ENCODE data around the gene PRSS16. TPM values are rescaled to one million over a fixed set of nuclear protein-coding genes. Genes with fewer than 3 reads are reported as not detected.

PRSS16 gene
- total RNA-seq, 1 donor from 2014 or later: 0.63 TPM

- Mint-ChIP-seq H3K4me1 (peaks cover 22% of the 10 kb centered on the region), H3K4me3 (peak overlapping the region; percentile 82), H3K9me3 (peaks cover under 1% of the 10 kb centered on the region), H3K36me3 (ENCODE audit: low read depth) (peaks cover 5% of the 10 kb centered on the region), H3K27me3 (ENCODE audit: low read depth) (peaks cover 91% of the 10 kb centered on the region), H3K27ac (ENCODE audit: unreplicated experiment) (no peak overlapping the region)
- no peak for DNase-seq (ENCODE audit: low read depth, low spot score)
- no peak for TF ChIP-seq CTCF (conservative IDR thresholded peaks at IDR 0.05)
Observed at GRCh38 chr6:27238010-27238983, 9.2 kb upstream of the PRSS16 start.

GRCh38 chr6:27239258-27239657, 8.2 kb upstream of the PRSS16 start:
- no peak for DNase-seq (ENCODE audit: low read depth, low spot score)
- peaks cover 5% of the 10 kb centered on the region for H3K36me3 Mint-ChIP-seq (ENCODE audit: low read depth)
- H3K9me3 Mint-ChIP-seq: no peaks in the 10 kb centered on the region
- peak overlapping the region; percentile 82 for H3K4me3 Mint-ChIP-seq
- peaks cover 22% of the 10 kb centered on the region for H3K4me1 Mint-ChIP-seq
- H3K27me3 Mint-ChIP-seq (ENCODE audit: low read depth): peaks cover 91% of the 10 kb centered on the region
- TF ChIP-seq CTCF (conservative IDR thresholded peaks at IDR 0.05): no peak
- H3K27ac Mint-ChIP-seq (ENCODE audit: unreplicated experiment): no peak overlapping the region

DNA sequence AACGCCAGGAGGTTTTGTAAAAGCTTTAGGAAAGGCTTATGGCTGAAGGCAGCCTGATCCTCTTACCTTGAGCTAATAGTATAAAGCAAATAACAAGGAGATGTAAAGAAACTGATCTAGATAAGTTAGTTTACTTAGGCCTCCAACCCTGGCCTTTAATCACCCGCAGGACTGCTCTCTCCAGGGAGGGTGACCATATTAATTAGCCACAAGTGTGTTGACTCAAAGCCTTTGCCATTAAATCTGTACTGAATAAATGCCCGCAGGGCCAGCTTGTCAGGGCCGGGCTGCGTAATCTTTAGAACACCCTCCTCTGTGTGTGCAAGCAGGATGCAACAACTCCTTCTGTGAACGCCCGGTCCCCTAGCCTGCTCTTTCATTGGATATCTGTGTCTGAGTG, 6.1 kb upstream of the PRSS16 start:
- Mint-ChIP-seq H3K27ac (ENCODE audit: unreplicated experiment) (no peak overlapping the region), H3K4me3 (no peak overlapping the region), H3K27me3 (ENCODE audit: low read depth) (peaks cover 76% of the 10 kb centered on the region), H3K4me1 (peaks cover 17% of the 10 kb centered on the region), H3K36me3 (ENCODE audit: low read depth) (peaks cover 5% of the 10 kb centered on the region), H3K9me3 (no peaks in the 10 kb centered on the region)
- TF ChIP-seq CTCF (conservative IDR thresholded peaks at IDR 0.05): no peak
- no peak for DNase-seq (ENCODE audit: low read depth, low spot score)

- peaks cover 11% of the 10 kb centered on the region for H3K4me1 Mint-ChIP-seq
- DNase-seq (ENCODE audit: low read depth, low spot score): no peak
Observed at GRCh38 chr6:27242589-27243265, 4.8 kb upstream of the PRSS16 start.

GRCh38 chr6:27248783-27249182, 1.3 kb downstream of the PRSS16 start:
- no peak for TF ChIP-seq CTCF (conservative IDR thresholded peaks at IDR 0.05)
- Mint-ChIP-seq H3K27me3 (ENCODE audit: low read depth) (peaks cover 56% of the 10 kb centered on the region), H3K36me3 (ENCODE audit: low read depth) (no peaks in the 10 kb centered on the region), H3K4me3 (no peak overlapping the region), H3K27ac (ENCODE audit: unreplicated experiment) (no peak overlapping the region), H3K9me3 (no peaks in the 10 kb centered on the region), H3K4me1 (peaks cover 4% of the 10 kb centered on the region)
- no peak for DNase-seq (ENCODE audit: low read depth, low spot score)

More at GRCh38 chr6:27242589-27243265, 4.8 kb upstream of the PRSS16 start:
- no peak for TF ChIP-seq CTCF (conservative IDR thresholded peaks at IDR 0.05)
- Mint-ChIP-seq H3K36me3 (ENCODE audit: low read depth) (peaks cover 2% of the 10 kb centered on the region), H3K4me3 (no peak overlapping the region), H3K27me3 (ENCODE audit: low read depth) (peaks cover 63% of the 10 kb centered on the region), H3K9me3 (no peaks in the 10 kb centered on the region), H3K27ac (ENCODE audit: unreplicated experiment) (no peak overlapping the region)

Data from neural crest cell (in vitro differentiated cells).